Measurements from ENCODE around the gene EPB41L3. TPM values are rescaled to one million over a fixed set of nuclear protein-coding genes. Genes with fewer than 3 reads are reported as not detected.

Gene EPB41L3
- total RNA-seq, 1 experiment from 2014 or later: 8.7 TPM

DNA sequence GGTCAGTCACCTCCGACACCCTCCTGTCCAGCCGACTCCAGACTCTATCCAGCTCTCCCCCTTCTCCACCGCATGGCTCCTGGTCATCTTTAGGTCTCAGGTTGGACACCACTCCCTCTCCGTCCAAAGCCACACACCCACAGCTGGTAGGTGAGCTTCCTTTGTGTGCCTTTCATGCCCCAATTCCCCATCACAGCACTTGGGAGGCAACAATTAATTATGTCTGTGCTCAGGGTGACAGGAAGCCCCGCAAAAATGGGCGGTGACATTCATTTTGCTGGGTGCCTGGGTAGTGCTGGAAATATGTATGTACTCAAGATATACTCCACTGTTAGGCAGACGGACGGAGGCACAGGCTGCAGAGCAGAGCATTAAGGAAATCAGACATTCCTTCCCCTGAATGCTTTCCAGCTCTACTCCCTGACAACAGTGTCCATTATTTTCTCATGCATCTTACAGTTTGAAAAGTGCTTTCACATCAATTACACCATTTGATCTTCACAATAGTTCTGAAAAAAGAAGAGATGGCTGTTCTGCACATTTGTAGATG lies 13.1 kb downstream of the EPB41L3 start:
- POLR2A ChIA-PET: no interaction called here
- no peaks in the 10 kb centered on the region for H3K36me3 Mint-ChIP-seq (ENCODE audit: insufficient read depth, unreplicated experiment)
- peaks cover 6% of the 10 kb centered on the region for H3K27me3 Mint-ChIP-seq (ENCODE audit: insufficient read depth, unreplicated experiment)
- H3K4me3 Mint-ChIP-seq (ENCODE audit: unreplicated experiment): no peak overlapping the region
- H3K4me1 Mint-ChIP-seq (ENCODE audit: low read depth, unreplicated experiment): no peaks in the 10 kb centered on the region
- no peak overlapping the region for H3K27ac Mint-ChIP-seq (ENCODE audit: unreplicated experiment)
- no TSS peak for BruUV-seq (replicated peaks)
- Histone ChIP-seq H3K4me3 (ENCODE audit: low read depth, low read length) (no peak overlapping the region), H3K36me3 (ENCODE audit: control insufficient read depth, insufficient read depth, low read length) (no peaks in the 10 kb centered on the region), H3K4me1 (no peaks in the 10 kb centered on the region), H3K27me3 (replicated peaks; ENCODE audit: control insufficient read depth, insufficient read depth, low read length) (no peaks in the 10 kb centered on the region), H3K9me3 (no peaks in the 10 kb centered on the region)
- no peak for TF ChIP-seq CTCF (IDR thresholded peaks at IDR 0.05; ENCODE audit: insufficient read depth in 1 of 2, low read depth in 1 of 2, low read length in 1 of 2, severe bottlenecking in 1 of 2, unreplicated experiment in 1 of 2)
- CTCF ChIA-PET: no interaction called here
- H3K9me3 Mint-ChIP-seq (ENCODE audit: unreplicated experiment): no peaks in the 10 kb centered on the region
- DNase-seq: no peak
- intact Hi-C loops (cut with micrococcal nuclease; ENCODE audit: unreplicated experiment): no loop called here

GRCh38 chr18:5529471-5529870 lies 14.3 kb downstream of the EPB41L3 start:
- no peaks in the 10 kb centered on the region for H3K4me1 ChIP-seq
- H3K27me3 Mint-ChIP-seq (ENCODE audit: insufficient read depth, unreplicated experiment): peaks cover 2% of the 10 kb centered on the region
- no peaks in the 10 kb centered on the region for H3K36me3 Mint-ChIP-seq (ENCODE audit: insufficient read depth, unreplicated experiment)
- ChIA-PET POLR2A (no interaction called here), CTCF (no interaction called here)
- no TSS peak for BruUV-seq (replicated peaks)
- no peak overlapping the region for H3K4me3 ChIP-seq (ENCODE audit: low read depth, low read length)
- no peak for DNase-seq
- no peaks in the 10 kb centered on the region for H3K4me1 Mint-ChIP-seq (ENCODE audit: low read depth, unreplicated experiment)
- no peaks in the 10 kb centered on the region for H3K36me3 ChIP-seq (ENCODE audit: control insufficient read depth, insufficient read depth, low read length)
- H3K9me3 Mint-ChIP-seq (ENCODE audit: unreplicated experiment): no peaks in the 10 kb centered on the region
- no peak overlapping the region for H3K27ac Mint-ChIP-seq (ENCODE audit: unreplicated experiment)
- intact Hi-C loops (cut with micrococcal nuclease; ENCODE audit: unreplicated experiment): no loop called here
- no peak for TF ChIP-seq CTCF (IDR thresholded peaks at IDR 0.05; ENCODE audit: insufficient read depth in 1 of 2, low read depth in 1 of 2, low read length in 1 of 2, severe bottlenecking in 1 of 2, unreplicated experiment in 1 of 2)
- no peaks in the 10 kb centered on the region for H3K27me3 ChIP-seq (replicated peaks; ENCODE audit: control insufficient read depth, insufficient read depth, low read length)
- no peak overlapping the region for H3K4me3 Mint-ChIP-seq (ENCODE audit: unreplicated experiment)
- H3K9me3 ChIP-seq: no peaks in the 10 kb centered on the region

- POLR2A ChIA-PET: no interaction called here
- H3K27ac Mint-ChIP-seq (ENCODE audit: unreplicated experiment): no peak overlapping the region
- no peak for TF ChIP-seq CTCF (IDR thresholded peaks at IDR 0.05; ENCODE audit: insufficient read depth in 1 of 2, low read depth in 1 of 2, low read length in 1 of 2, severe bottlenecking in 1 of 2, unreplicated experiment in 1 of 2)
- CTCF ChIA-PET: no interaction called here
- Histone ChIP-seq H3K4me1 (no peaks in the 10 kb centered on the region), H3K27me3 (replicated peaks; ENCODE audit: control insufficient read depth, insufficient read depth, low read length) (no peaks in the 10 kb centered on the region), H3K9me3 (no peaks in the 10 kb centered on the region), H3K36me3 (ENCODE audit: control insufficient read depth, insufficient read depth, low read length) (no peaks in the 10 kb centered on the region), H3K4me3 (ENCODE audit: low read depth, low read length) (no peak overlapping the region)
- H3K4me1 Mint-ChIP-seq (ENCODE audit: low read depth, unreplicated experiment): no peaks in the 10 kb centered on the region
- intact Hi-C loops (cut with micrococcal nuclease; ENCODE audit: unreplicated experiment): no loop called here
- no peaks in the 10 kb centered on the region for H3K9me3 Mint-ChIP-seq (ENCODE audit: unreplicated experiment)
- H3K27me3 Mint-ChIP-seq (ENCODE audit: insufficient read depth, unreplicated experiment): peaks cover 2% of the 10 kb centered on the region
- H3K36me3 Mint-ChIP-seq (ENCODE audit: insufficient read depth, unreplicated experiment): no peaks in the 10 kb centered on the region
- no peak overlapping the region for H3K4me3 Mint-ChIP-seq (ENCODE audit: unreplicated experiment)
- no TSS peak for BruUV-seq (replicated peaks)
- DNase-seq: no peak
These were observed 16.2 kb downstream of the EPB41L3 start for GRCh38 chr18:5527603-5528002.

All from Caco-2 (cell line).